Activated naive CD8-positive, alpha-beta T cell treated with anti-CD3 and anti-CD28 coated beads for 36 hours (primary cell): ENCODE data around the gene FSTL4. TPM values are rescaled to one million over a fixed set of nuclear protein-coding genes. Genes with fewer than 3 reads are reported as not detected.

Source experiments
- DNase-seq: peaks from one replicate; pipeline ENCODE4 v3.0.0; 2021
- H3K27ac Mint-ChIP-seq: one replicate; pipeline ENCODE4 v1.8.0; 2022; ENCODE audit warnings: mild to moderate bottlenecking, moderate library complexity, mixed read lengths
- H3K27me3 Mint-ChIP-seq: one replicate; pipeline ENCODE4 v1.8.0; 2022; ENCODE audit warnings: mild to moderate bottlenecking, mixed read lengths
- H3K36me3 Mint-ChIP-seq: one replicate; pipeline ENCODE4 v1.8.0; 2021; ENCODE audit warnings: mild to moderate bottlenecking, mixed read lengths
- H3K4me1 Mint-ChIP-seq: one replicate; pipeline ENCODE4 v1.8.0; 2021; ENCODE audit warnings: mixed read lengths
- H3K4me3 Mint-ChIP-seq: one replicate; pipeline ENCODE4 v1.8.0; 2022; ENCODE audit warnings: mild to moderate bottlenecking, moderate library complexity, mixed read lengths
- H3K9me3 Mint-ChIP-seq: one replicate; pipeline ENCODE4 v1.8.0; 2022; ENCODE audit warnings: mixed read lengths
- total RNA-seq, 2 experiments: library from RNA; stranded (reverse); gene quantifications; one replicate each; pipeline ENCODE4 v1.2.3, GENCODE V29; 2021

Gene FSTL4
- total RNA-seq, 2 experiments from 2014 or later = 0.10 to 0.29 TPM

- no peak for DNase-seq
- Mint-ChIP-seq H3K36me3 (no peaks in the 10 kb centered on the region), H3K9me3 (no peaks in the 10 kb centered on the region), H3K27ac (no peak overlapping the region), H3K4me1 (peaks cover 14% of the 10 kb centered on the region), H3K4me3 (no peak overlapping the region), H3K27me3 (no peaks in the 10 kb centered on the region)
Measured at GRCh38 chr5:133242221-133242835, 370.0 kb downstream of the FSTL4 start.

- peaks cover 14% of the 10 kb centered on the region for H3K4me1 Mint-ChIP-seq
- H3K27me3 Mint-ChIP-seq = no peaks in the 10 kb centered on the region
- H3K9me3 Mint-ChIP-seq = no peaks in the 10 kb centered on the region
- no peak overlapping the region for H3K27ac Mint-ChIP-seq
- no peak for DNase-seq
- H3K4me3 Mint-ChIP-seq = no peak overlapping the region
- no peaks in the 10 kb centered on the region for H3K36me3 Mint-ChIP-seq
Measured at GRCh38 chr5:133241179-133242092, 370.9 kb downstream of the FSTL4 start.

GRCh38 chr5:133240425-133241091 is 371.8 kb downstream of the FSTL4 start:
- Mint-ChIP-seq H3K4me1 (peaks cover 13% of the 10 kb centered on the region), H3K9me3 (no peaks in the 10 kb centered on the region), H3K4me3 (no peak overlapping the region), H3K27ac (no peak overlapping the region), H3K27me3 (no peaks in the 10 kb centered on the region), H3K36me3 (no peaks in the 10 kb centered on the region)
- peak; percentile 23 for DNase-seq

GRCh38 chr5:133238426-133239205 is 373.7 kb downstream of the FSTL4 start:
- Mint-ChIP-seq H3K27ac (no peak overlapping the region), H3K9me3 (no peaks in the 10 kb centered on the region), H3K27me3 (no peaks in the 10 kb centered on the region), H3K4me1 (peaks cover 6% of the 10 kb centered on the region), H3K4me3 (no peak overlapping the region), H3K36me3 (no peaks in the 10 kb centered on the region)
- DNase-seq = no peak

GRCh38 chr5:133236976-133237375 is 375.4 kb downstream of the FSTL4 start:
- no peak overlapping the region for H3K4me3 Mint-ChIP-seq
- H3K27ac Mint-ChIP-seq = no peak overlapping the region
- DNase-seq = no peak
- H3K9me3 Mint-ChIP-seq = no peaks in the 10 kb centered on the region
- H3K4me1 Mint-ChIP-seq = peaks cover 6% of the 10 kb centered on the region
- no peaks in the 10 kb centered on the region for H3K27me3 Mint-ChIP-seq
- H3K36me3 Mint-ChIP-seq = no peaks in the 10 kb centered on the region

- Mint-ChIP-seq H3K9me3 (no peaks in the 10 kb centered on the region), H3K27ac (no peak overlapping the region), H3K36me3 (no peaks in the 10 kb centered on the region), H3K27me3 (no peaks in the 10 kb centered on the region), H3K4me1 (peaks cover 6% of the 10 kb centered on the region), H3K4me3 (no peak overlapping the region)
- no peak for DNase-seq
Measured at GRCh38 chr5:133236541-133236951, 375.8 kb downstream of the FSTL4 start.

GRCh38 chr5:133235696-133236426 is 376.5 kb downstream of the FSTL4 start:
- H3K27me3 Mint-ChIP-seq = no peaks in the 10 kb centered on the region
- H3K4me3 Mint-ChIP-seq = no peak overlapping the region
- peaks cover 6% of the 10 kb centered on the region for H3K4me1 Mint-ChIP-seq
- no peak for DNase-seq
- H3K9me3 Mint-ChIP-seq = no peaks in the 10 kb centered on the region
- no peaks in the 10 kb centered on the region for H3K36me3 Mint-ChIP-seq
- no peak overlapping the region for H3K27ac Mint-ChIP-seq

GRCh38 chr5:133234911-133235310 is 377.4 kb downstream of the FSTL4 start:
- Mint-ChIP-seq H3K27ac (no peak overlapping the region), H3K4me1 (peaks cover 2% of the 10 kb centered on the region), H3K9me3 (no peaks in the 10 kb centered on the region), H3K4me3 (no peak overlapping the region), H3K27me3 (no peaks in the 10 kb centered on the region), H3K36me3 (no peaks in the 10 kb centered on the region)
- DNase-seq = no peak

GRCh38 chr5:133234273-133234672 is 378.1 kb downstream of the FSTL4 start:
- no peak overlapping the region for H3K27ac Mint-ChIP-seq
- H3K36me3 Mint-ChIP-seq = no peaks in the 10 kb centered on the region
- no peaks in the 10 kb centered on the region for H3K27me3 Mint-ChIP-seq
- no peaks in the 10 kb centered on the region for H3K9me3 Mint-ChIP-seq
- H3K4me3 Mint-ChIP-seq = no peak overlapping the region
- no peak for DNase-seq
- H3K4me1 Mint-ChIP-seq = no peaks in the 10 kb centered on the region

GRCh38 chr5:133233616-133234015 is 378.7 kb downstream of the FSTL4 start:
- H3K4me3 Mint-ChIP-seq = no peak overlapping the region

GRCh38 chr5:133232911-133233310 is 379.4 kb downstream of the FSTL4 start:
- Mint-ChIP-seq H3K27me3 (no peaks in the 10 kb centered on the region), H3K9me3 (no peaks in the 10 kb centered on the region), H3K36me3 (no peaks in the 10 kb centered on the region), H3K4me3 (no peak overlapping the region), H3K27ac (no peak overlapping the region), H3K4me1 (no peaks in the 10 kb centered on the region)
- DNase-seq = no peak

More at GRCh38 chr5:133233616-133234015, 378.7 kb downstream of the FSTL4 start:
- Mint-ChIP-seq H3K27ac (no peak overlapping the region), H3K4me1 (no peaks in the 10 kb centered on the region), H3K9me3 (no peaks in the 10 kb centered on the region), H3K36me3 (no peaks in the 10 kb centered on the region), H3K27me3 (no peaks in the 10 kb centered on the region)
- no peak for DNase-seq

GRCh38 chr5:133232435-133232834 is 379.9 kb downstream of the FSTL4 start:
- no peak for DNase-seq
- Mint-ChIP-seq H3K27ac (no peak overlapping the region), H3K4me1 (no peaks in the 10 kb centered on the region), H3K36me3 (no peaks in the 10 kb centered on the region), H3K27me3 (no peaks in the 10 kb centered on the region), H3K9me3 (no peaks in the 10 kb centered on the region), H3K4me3 (no peak overlapping the region)

GRCh38 chr5:133232011-133232410 is 380.3 kb downstream of the FSTL4 start:
- Mint-ChIP-seq H3K27ac (no peak overlapping the region), H3K27me3 (no peaks in the 10 kb centered on the region)

More at GRCh38 chr5:133232011-133232410, 380.3 kb downstream of the FSTL4 start:
- no peaks in the 10 kb centered on the region for H3K36me3 Mint-ChIP-seq
- no peak overlapping the region for H3K4me3 Mint-ChIP-seq
- no peak for DNase-seq
- H3K9me3 Mint-ChIP-seq = no peaks in the 10 kb centered on the region
- no peaks in the 10 kb centered on the region for H3K4me1 Mint-ChIP-seq
